Measurements from ENCODE around the gene MYBPHL.
"Not testable (repeated sequence)": the region's sequence is repeated elsewhere in the genome, so short reads cannot be mapped to it uniquely, and the experiment has no call there.

GRCh38 chr1:109286762-109287161 lies 20.0 kb downstream of the MYBPHL start:
- not testable (repeated sequence) for TF ChIP-seq EZH2 (IDR thresholded peaks at IDR 0.05); POLR2AphosphoS5 (IDR thresholded peaks at IDR 0.05; ENCODE audit: borderline replicate concordance, low read depth, low read length)

All from SK-N-MC (cell line).